ENCODE measurements around the gene ELL.

Gene ELL

GRCh38 chr19:18442941-18443340 lies 78.9 kb downstream of the ELL start:
- no peak for DNase-seq

- DNase-seq, result peak; percentile 54
Observed at GRCh38 chr19:18441804-18442788, 79.8 kb downstream of the ELL start.

- DNase-seq, result no peak
Observed at GRCh38 chr19:18440936-18441803, 80.7 kb downstream of the ELL start.

GRCh38 chr19:18440415-18440877 lies 81.4 kb downstream of the ELL start:
- DNase-seq, result peak; percentile 31

GRCh38 chr19:18439910-18440237 lies 82.0 kb downstream of the ELL start:
- no peak for DNase-seq

- no peak for DNase-seq
Observed at GRCh38 chr19:18439025-18439909, 82.6 kb downstream of the ELL start.

GRCh38 chr19:18438331-18439024 lies 83.4 kb downstream of the ELL start:
- DNase-seq, result no peak

- peak; percentile 29 for DNase-seq
Observed at GRCh38 chr19:18437491-18438330, 84.2 kb downstream of the ELL start, which contains the start of gene ISYNA1. Gene ISYNA1 (minus strand): TSS chr19:18438133. CDS start chr19:18437979, 154 bp downstream.

- peak; percentile 64 for DNase-seq
Observed at GRCh38 chr19:18436671-18437490, 85.0 kb downstream of the ELL start.

GRCh38 chr19:18435842-18436670 lies 85.8 kb downstream of the ELL start:
- no peak for DNase-seq

GRCh38 chr19:18435178-18435841 lies 86.6 kb downstream of the ELL start:
- DNase-seq, result no peak

- DNase-seq, result no peak
Observed at GRCh38 chr19:18434411-18435175, 87.3 kb downstream of the ELL start.

- DNase-seq, result no peak
Observed at GRCh38 chr19:18433735-18434398, 88.0 kb downstream of the ELL start.

GRCh38 chr19:18433015-18433691 lies 88.7 kb downstream of the ELL start:
- DNase-seq, result no peak

GRCh38 chr19:18432275-18433014 lies 89.4 kb downstream of the ELL start:
- DNase-seq, result no peak

Data from central memory CD4-positive, alpha-beta T cell (primary cell).